NCI-H128 (cell line): Measurements from ENCODE around the gene FOXO6.

Source experiments
- DNase-seq: peaks from one replicate; lab custom pipeline; 2025; ENCODE audit not compliant: unreplicated experiment; lab: John Stamatoyannopoulos, UW

Gene FOXO6

DNA sequence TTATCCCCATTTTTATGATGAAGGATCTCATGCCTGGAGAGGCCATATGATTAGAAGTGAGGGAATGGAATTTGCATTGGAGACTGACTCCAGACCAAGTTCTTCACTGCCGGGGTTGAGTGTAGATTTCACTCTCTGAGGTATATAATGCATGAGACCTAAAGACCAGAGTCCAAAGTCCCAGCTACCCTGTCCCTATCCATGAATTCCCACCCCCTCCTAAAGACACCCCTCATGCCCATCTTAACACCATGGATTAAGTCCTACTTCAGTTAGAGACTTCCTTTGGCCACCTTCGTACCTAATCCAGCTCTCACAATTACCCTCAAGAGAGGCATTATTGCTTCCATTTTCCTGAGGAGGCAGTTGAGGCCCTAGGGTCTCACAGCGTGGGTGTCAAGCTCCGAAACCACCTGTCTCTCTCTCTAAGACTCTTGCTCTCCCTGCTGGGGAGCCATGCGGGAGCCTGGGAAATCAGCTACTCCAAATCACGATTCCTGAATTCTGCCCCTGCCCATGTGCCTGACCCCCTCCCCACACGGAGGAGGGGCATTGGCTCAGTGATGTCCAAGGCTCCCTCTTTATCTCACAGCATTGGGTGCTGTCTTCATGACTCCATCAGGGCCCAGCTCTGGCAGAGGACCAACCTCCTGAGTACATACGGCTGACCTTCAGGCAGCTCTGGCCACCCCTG, 11.7 kb upstream of the FOXO6 start:
- no peak for DNase-seq

GRCh38 chr1:41350055-41350378, 11.2 kb upstream of the FOXO6 start:
- no peak for DNase-seq

DNA sequence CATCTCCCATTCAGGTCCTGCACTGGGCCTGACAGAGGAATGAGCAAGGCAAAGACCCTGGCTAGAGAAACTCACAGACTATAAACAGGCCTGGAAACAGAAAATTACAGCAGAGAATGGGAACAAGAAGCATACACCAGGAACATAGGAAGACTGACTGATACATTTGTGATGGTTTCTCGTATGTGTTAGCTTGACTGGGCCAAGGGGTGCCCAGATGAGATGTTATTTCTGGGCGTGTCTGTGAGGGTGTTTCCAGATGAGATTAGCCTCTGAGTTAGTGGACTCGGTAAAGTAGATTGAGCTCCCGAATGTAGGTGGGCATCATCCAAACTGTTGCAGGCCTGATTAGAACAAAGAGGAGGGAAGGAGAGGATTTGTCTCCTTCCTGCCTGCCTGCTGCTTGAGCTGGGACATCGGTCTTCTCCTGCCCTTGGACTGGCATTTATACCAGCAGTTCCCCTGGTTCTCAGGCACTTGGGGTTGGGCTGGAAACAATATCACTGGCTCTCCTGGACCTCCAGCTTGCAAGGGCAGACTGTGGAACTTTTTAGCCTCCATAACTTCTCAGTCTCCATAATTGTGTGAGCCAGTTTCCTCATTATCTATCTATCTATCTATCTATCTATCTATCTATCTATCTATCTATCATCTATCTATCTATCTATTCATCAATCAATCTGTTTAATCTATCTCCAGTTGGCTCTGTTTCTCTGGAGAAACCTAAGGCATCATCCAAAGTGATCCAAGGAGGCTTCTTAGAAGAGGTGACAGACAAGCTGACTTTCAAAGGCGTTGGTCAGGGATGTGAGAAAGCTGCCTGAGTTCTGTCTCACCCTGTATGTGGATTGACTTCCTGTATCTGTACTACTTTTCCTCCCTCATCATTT, 9.7 kb upstream of the FOXO6 start:
- DNase-seq: no peak

- DNase-seq: no peak
Measured at GRCh38 chr1:41353744-41354143, 7.5 kb upstream of the FOXO6 start.

- no peak for DNase-seq
Measured at GRCh38 chr1:41354956-41355355, 6.3 kb upstream of the FOXO6 start.

GRCh38 chr1:41355356-41355755, 5.9 kb upstream of the FOXO6 start:
- DNase-seq: no peak

DNA sequence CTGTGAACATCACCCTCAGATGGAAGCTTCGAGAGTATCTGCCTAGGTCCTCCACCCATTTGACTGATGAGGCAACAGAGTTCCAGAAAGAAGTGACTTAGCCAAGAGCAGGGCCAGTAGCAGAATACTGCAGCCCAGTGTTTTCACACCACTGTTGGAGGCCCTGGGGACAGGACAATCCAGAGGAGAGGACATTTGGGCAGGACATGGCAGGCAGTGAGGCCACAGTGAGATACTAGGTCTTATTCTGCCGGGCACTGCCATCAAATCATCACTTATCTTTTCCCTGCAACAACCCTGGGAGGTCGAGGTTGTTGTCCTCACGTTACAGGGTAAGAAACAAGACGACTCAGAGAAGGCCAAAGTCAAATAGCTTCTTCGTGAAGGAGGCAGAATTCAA, 5.5 kb upstream of the FOXO6 start:
- DNase-seq: no peak

- DNase-seq: no peak
Measured at GRCh38 chr1:41356752-41357151, 4.5 kb upstream of the FOXO6 start.

DNA sequence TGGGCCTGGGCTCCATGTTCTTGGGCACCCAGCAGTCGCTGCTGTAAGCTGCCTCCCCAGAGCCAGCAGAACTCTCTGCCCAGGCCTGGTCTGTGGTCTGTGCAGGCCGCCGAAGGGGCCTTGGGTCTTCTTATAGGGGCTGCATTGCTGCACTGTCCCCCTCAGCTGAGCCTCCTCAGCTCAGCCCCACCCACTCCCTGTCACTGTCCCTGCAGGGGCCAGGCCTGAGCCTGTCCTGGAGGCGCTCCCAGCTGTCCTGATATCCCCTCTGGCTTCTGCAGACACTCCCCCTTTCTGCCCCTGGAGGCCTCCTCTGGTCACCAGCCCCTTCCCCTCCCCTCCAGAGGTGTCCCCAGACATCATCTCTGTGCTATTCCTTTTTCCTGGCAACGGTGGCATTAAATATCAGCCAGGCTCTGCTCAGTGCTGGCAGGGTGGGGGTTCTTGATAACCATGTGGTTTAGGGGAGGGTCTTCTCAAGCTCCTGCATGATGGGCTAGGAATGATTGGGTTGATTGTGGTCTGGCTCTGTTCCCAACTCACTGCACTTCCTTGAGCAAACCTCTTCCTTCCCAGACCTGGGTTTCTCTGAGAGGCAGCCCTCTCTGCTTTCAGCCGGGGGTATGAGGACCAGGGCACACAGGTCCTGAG, 3.7 kb upstream of the FOXO6 start:
- no peak for DNase-seq

- no peak for DNase-seq
Measured at GRCh38 chr1:41358131-41359021, 2.9 kb upstream of the FOXO6 start.

- DNase-seq: no peak
Measured at GRCh38 chr1:41359211-41360073, 1.8 kb upstream of the FOXO6 start.

DNA sequence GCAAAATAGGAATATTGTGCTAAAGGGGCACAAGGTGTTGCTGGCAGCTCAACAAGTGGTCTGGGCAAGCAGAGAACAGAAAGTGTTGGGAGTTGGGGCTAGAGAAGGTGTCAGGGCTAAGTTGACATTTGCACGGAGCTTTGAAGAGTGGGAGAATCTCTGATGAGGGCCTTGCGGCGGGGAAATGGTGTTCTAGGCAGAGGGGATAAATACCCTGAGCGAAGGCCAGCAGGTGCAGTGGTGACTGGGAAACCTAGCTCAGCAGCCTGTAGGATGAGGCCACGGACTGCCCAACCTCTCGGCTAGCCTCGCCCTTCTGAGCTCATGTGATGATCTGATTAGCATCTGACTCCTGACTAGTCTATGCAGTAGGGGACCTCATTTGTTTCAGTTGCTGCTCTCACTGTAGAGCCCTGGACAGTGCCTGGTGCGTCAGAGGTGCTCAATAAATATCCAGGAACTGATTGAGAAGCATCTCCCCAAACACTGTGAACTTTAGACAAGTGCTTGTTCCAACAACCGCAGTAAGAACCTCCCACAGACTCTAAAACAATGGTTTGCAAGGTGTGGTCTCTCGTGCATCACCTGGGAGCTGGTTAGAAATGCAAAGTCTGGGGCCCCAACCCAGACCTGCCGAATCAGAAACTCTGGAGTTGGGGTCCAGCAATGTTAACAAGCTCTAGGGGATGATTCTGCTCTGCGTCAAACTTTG, 1.0 kb upstream of the FOXO6 start:
- DNase-seq: no peak

DNA sequence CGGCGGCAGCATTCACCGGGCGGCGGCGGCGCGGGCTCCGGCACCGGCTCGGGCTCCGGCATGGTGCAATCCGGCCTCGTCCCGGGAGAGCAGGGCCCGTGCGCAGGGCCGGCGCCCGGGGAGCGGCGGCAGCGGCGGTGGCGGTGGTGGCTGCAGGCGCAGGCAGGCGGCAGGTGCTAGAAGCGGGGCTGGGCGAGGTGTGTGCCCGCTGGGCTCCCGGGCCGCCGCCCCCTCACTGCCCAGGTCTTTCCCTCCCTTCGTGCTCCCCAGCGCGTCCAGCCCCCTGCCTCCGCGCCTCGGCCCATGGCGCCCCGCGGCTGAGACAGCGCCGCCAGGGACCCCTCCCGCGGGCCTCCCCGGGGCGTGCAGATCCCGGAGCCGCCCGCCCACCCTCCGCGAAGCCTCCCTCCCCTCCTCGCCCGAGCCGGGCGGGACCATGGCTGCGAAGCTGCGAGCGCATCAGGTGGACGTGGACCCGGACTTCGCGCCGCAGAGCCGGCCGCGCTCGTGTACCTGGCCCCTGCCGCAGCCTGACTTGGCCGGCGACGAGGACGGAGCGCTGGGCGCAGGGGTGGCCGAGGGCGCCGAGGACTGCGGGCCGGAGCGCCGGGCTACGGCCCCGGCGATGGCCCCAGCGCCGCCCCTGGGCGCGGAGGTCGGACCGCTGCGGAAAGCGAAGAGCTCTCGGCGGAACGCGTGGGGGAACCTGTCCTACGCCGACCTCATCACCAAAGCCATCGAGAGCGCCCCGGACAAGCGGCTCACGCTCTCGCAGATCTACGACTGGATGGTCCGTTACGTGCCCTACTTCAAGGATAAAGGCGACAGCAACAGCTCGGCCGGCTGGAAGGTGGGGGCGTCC, 492 bp downstream of the FOXO6 start:
- DNase-seq: no peak

GRCh38 chr1:41362357-41362721, 1.1 kb downstream of the FOXO6 start:
- no peak for DNase-seq

DNA sequence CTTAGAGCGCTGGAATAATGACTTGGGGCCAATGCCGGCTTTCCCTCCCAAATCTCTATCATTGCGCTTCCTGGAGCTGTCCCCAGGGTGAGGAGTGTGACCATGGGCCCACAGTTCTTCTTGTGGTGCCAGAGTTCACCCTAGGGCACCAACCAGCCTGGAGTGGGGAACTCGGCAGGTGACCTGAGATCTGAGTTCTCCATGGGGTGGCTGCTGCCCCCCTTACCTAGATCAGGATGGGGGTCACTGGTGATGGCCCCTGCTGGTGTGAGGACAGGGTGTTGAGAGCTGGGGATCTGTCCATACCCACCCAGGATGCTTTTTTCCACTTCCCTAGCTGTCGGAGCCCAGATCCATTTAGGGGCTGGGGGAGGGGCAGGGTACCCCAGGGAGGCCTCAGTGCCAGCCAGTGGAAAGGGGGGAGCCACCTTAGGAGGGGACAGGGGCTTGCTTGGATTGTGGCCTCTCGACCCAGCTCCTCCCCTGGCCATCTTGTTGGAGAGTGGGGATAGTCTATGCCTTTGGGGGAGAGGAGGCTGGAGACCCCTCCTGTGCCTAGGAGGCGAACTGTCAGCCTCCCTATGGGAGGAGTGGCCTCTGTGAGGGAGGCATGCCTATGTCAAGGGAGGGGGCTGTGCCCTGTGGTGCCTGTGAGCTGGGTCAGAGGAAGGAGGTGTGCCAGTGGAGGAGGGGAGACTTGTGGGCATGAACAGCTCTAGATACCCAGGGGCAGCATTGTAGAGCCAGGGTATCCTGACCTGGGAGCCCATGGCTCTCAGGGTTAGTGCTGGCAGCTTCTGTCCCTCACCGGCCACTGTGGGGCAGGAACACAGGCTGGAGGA, 1.7 kb downstream of the FOXO6 start:
- DNase-seq: no peak

- DNase-seq: no peak
Measured at GRCh38 chr1:41363591-41364320, 2.5 kb downstream of the FOXO6 start.
